ENCODE results near the gene SLC39A12. TPM values are rescaled to one million over a fixed set of nuclear protein-coding genes. Genes with fewer than 3 reads are reported as not detected.

Gene SLC39A12
- total RNA-seq, 2 donors from 2014 or later, result not detected

DNA sequence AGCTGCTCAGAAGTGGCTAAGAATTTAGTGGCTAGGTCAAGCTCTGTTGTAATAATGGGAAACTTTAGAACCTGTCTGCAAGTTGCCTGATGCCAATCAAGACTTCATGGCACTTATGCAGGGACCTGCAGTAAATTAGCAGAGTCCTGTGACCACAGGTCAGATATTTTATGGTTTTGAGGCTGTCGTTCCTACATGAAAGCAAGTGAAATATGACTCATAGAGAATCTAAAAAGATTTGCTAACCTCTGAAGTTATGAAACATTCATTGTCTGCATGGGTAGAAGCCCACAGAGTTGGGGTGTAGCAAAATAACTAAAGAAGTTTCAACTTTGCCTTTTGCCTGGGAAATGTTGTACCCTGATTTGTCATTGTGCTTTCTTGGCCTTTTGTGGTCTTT is 32.3 kb downstream of the SLC39A12 start:
- Mint-ChIP-seq H3K27ac (no peak overlapping the region), H3K27me3 (peaks cover 11% of the 10 kb centered on the region), H3K4me1 (no peaks in the 10 kb centered on the region), H3K36me3 (ENCODE audit: low read depth) (no peaks in the 10 kb centered on the region), H3K4me3 (no peak overlapping the region)
- no peak for DNase-seq
- no peaks in the 10 kb centered on the region for H3K9me3 ChIP-seq (ENCODE audit: control insufficient read depth, low read length, poor library complexity, severe bottlenecking)
- ATAC-seq, result no peak

DNA sequence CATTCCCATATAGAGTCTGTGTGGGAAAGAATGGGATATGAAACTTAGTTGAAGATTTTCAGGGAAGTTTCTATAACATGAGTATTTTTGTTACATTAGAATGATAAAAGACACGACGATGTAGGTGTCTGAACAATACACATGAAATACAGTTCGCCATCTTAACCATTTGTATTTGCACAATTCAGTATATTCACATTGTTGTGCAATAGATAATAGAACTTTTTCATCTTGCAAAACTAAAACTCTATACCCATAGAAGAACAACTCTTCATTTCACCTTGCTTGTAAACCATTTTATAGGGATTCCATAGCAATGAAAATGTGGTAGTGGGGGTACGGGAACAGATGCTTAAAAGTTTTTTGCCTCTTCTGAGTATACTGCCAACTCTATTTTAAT is 32.8 kb downstream of the SLC39A12 start:
- H3K9me3 ChIP-seq (ENCODE audit: control insufficient read depth, low read length, poor library complexity, severe bottlenecking), result no peaks in the 10 kb centered on the region
- H3K4me3 Mint-ChIP-seq, result no peak overlapping the region
- H3K27ac Mint-ChIP-seq, result no peak overlapping the region
- DNase-seq (no peak), ATAC-seq (no peak)
- peaks cover 11% of the 10 kb centered on the region for H3K27me3 Mint-ChIP-seq
- H3K36me3 Mint-ChIP-seq (ENCODE audit: low read depth), result no peaks in the 10 kb centered on the region
- no peaks in the 10 kb centered on the region for H3K4me1 Mint-ChIP-seq

DNA sequence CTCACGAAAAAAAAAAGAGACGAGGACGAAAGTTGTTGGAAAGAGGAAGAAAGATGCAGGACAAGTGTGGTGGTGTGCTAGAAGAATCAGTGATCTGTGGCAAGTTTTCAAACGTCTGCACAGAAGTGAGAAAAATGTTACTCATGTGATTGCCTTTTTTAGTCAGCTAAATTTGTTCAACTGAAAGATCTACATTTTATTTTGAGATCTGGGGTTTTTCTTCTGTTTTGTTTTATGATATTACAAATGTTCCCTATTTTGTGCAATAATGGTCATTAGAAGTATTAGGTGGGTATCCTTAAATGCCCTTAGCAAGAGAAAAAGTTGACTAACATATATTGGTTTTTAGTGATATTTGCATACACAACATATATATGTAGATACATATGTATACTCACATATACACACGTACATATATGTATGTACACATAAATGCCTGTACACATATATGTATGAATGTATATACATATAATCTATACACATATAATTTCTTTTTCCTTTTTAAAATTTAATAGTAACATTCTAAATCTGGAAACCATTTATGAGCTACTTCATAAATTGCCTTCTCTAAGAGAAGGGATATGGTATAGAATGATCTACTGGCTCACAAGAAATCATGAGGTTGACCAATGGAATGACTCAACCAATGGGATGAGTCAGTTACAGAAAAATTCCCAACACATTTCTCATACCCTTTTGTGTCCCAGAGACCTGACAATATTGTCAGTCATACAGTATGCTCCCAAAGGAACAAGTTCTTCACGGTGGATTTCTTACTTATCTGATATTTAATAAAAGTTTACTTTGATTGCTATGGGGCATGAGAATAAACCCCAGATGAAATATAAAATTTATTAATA is 38.4 kb downstream of the SLC39A12 start:
- DNase-seq (no peak), ATAC-seq (no peak)
- Mint-ChIP-seq H3K27me3 (peaks cover 5% of the 10 kb centered on the region), H3K4me3 (no peak overlapping the region), H3K36me3 (ENCODE audit: low read depth) (no peaks in the 10 kb centered on the region), H3K27ac (no peak overlapping the region), H3K4me1 (no peaks in the 10 kb centered on the region)
- H3K9me3 ChIP-seq (ENCODE audit: control insufficient read depth, low read length, poor library complexity, severe bottlenecking), result no peaks in the 10 kb centered on the region

DNA sequence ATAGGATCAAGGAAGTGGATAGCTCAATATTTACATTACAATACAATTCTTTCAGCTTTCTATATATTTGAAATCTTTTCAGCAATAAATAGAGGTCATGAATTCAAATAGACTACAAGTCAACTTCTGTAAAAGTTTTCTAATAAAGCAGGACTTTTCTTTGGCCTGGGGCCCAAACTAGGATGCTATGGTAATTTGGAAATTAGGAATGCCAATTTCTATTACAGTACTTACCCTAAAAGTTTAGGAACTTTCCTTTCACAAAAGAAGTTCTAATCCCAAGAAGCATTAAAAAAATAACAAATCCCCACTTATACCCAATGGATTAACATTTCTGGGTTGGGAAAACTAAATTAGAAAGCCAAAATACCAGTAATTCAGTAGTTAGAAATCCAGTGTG is 40.5 kb downstream of the SLC39A12 start:
- Mint-ChIP-seq H3K27me3 (peaks cover 5% of the 10 kb centered on the region), H3K4me3 (no peak overlapping the region), H3K36me3 (ENCODE audit: low read depth) (no peaks in the 10 kb centered on the region), H3K4me1 (no peaks in the 10 kb centered on the region), H3K27ac (no peak overlapping the region)
- H3K9me3 ChIP-seq (ENCODE audit: control insufficient read depth, low read length, poor library complexity, severe bottlenecking), result no peaks in the 10 kb centered on the region
- no peak for DNase-seq
- no peak for ATAC-seq

DNA sequence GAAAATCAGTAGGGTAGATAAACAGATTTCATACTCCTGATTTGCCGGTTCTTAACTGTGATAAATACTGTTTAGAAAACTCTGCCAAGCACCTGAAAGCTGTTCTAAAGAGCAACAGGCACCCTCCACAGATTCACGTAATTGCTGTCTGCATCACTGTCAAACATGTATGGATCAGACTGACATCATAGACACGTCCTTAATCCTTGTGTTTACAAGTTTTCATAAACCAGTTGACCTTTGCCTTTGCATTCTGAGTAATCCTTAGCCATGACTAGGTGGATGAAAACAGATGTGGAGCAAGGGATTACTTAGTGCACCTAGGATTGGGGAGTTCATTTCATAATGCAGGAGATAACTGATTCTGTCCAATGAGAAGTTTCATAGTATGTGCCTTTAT is 41.6 kb downstream of the SLC39A12 start:
- H3K36me3 Mint-ChIP-seq (ENCODE audit: low read depth), result no peaks in the 10 kb centered on the region
- no peaks in the 10 kb centered on the region for H3K27me3 Mint-ChIP-seq
- H3K27ac Mint-ChIP-seq, result no peak overlapping the region
- H3K9me3 ChIP-seq (ENCODE audit: control insufficient read depth, low read length, poor library complexity, severe bottlenecking), result no peaks in the 10 kb centered on the region
- H3K4me1 Mint-ChIP-seq, result no peaks in the 10 kb centered on the region
- no peak overlapping the region for H3K4me3 Mint-ChIP-seq
- ATAC-seq, result no peak
- no peak for DNase-seq

DNA sequence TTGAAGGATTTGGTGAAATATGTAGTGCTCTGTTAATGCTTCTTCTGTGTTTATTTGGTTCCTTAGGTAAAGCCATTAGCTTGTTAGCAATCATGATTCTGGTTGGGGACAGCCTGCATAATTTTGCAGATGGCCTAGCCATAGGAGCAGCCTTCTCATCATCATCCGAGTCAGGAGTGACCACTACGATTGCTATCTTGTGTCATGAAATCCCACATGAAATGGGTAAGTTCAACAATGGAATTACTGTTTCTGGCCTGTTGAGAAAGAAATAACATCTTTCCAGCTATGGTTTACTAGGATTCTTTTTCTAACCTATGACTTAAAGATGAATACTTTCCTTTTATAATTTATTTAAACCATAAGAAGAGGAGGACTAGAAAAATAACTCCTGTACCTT is 48.9 kb downstream of the SLC39A12 start:
- Mint-ChIP-seq H3K27ac (no peak overlapping the region), H3K36me3 (ENCODE audit: low read depth) (no peaks in the 10 kb centered on the region), H3K27me3 (no peaks in the 10 kb centered on the region), H3K4me1 (no peaks in the 10 kb centered on the region), H3K4me3 (no peak overlapping the region)
- DNase-seq (no peak), ATAC-seq (no peak)
- no peaks in the 10 kb centered on the region for H3K9me3 ChIP-seq (ENCODE audit: control insufficient read depth, low read length, poor library complexity, severe bottlenecking)

DNA sequence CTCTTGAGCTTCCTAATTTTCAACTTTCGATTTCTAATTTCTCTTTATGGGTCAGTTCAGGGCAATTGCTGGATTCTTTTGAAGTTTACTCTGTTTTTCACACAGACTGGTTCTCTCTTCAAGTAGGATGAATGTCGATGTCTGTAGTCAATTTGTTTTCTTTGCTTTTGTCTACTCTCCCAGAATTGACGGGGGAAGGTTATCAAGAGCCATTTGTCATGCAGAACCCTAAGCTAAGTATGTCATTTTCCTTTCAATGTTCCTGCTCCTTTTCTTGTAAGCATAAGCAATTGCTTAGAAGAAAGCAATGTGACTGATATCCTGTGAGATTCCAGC is 53.7 kb downstream of the SLC39A12 start:
- Mint-ChIP-seq H3K36me3 (ENCODE audit: low read depth) (no peaks in the 10 kb centered on the region), H3K27me3 (peaks cover 6% of the 10 kb centered on the region), H3K4me3 (no peak overlapping the region), H3K4me1 (no peaks in the 10 kb centered on the region), H3K27ac (no peak overlapping the region)
- ATAC-seq (no peak), DNase-seq (no peak)
- no peaks in the 10 kb centered on the region for H3K9me3 ChIP-seq (ENCODE audit: control insufficient read depth, low read length, poor library complexity, severe bottlenecking)

DNA sequence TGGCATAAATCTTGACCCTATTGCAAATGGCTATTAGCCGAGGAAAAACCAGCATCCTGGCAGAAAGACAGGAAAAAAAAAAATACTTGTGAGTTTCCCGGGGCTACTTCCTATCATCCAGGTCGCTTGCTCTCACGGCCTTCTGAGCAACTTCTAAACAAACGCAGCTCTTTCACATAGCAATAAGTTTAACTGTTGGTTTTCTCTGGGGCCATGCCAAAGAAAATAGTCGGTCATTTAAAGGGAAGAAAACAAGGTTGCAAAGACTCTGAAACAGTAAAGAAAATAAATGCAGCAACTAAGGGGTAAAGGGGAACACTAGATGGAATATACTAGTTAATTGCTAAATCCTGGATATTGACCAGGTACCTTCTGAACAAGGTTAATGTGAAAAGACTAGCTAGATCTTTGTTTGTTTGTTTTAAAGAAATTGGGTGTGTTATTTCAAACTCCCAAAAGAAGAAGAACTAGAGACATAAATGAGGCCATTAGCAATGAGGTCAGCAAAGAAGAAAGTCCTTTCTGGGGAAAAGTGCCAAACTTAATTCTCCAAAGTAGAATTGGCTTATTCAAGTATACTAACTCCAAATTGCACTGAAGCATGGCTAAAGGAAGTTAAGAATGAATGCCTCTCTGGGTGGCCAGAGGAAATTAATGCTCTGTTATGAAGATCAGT is 54.2 kb downstream of the SLC39A12 start:
- H3K4me1 Mint-ChIP-seq, result no peaks in the 10 kb centered on the region
- H3K9me3 ChIP-seq (ENCODE audit: control insufficient read depth, low read length, poor library complexity, severe bottlenecking), result no peaks in the 10 kb centered on the region
- H3K36me3 Mint-ChIP-seq (ENCODE audit: low read depth), result no peaks in the 10 kb centered on the region
- H3K27me3 Mint-ChIP-seq, result peaks cover 11% of the 10 kb centered on the region
- DNase-seq (no peak), ATAC-seq (no peak)
- no peak overlapping the region for H3K4me3 Mint-ChIP-seq
- H3K27ac Mint-ChIP-seq, result no peak overlapping the region

DNA sequence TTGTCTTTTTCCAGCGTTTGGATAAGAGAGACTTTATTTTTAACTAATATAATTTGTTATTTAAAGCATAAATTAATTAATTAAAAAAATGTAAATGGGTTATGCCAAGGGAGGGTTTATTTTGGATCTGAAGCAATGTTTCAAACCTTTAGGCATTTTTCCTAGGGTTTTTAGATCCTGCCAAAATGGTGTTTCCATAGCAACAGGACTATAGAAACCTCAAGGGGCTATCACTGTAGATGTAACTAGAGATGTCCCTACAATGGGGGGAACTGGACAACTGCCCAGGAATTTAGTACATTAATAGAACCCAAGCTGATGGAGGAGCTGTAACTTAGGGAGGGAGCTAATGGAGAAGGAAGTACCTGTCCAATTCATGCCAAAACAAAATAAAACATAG is 57.3 kb downstream of the SLC39A12 start:
- Mint-ChIP-seq H3K27ac (no peak overlapping the region), H3K4me3 (no peak overlapping the region), H3K4me1 (no peaks in the 10 kb centered on the region), H3K27me3 (peaks cover 14% of the 10 kb centered on the region), H3K36me3 (ENCODE audit: low read depth) (no peaks in the 10 kb centered on the region)
- no peak for DNase-seq
- ATAC-seq, result no peak
- no peaks in the 10 kb centered on the region for H3K9me3 ChIP-seq (ENCODE audit: control insufficient read depth, low read length, poor library complexity, severe bottlenecking)

DNA sequence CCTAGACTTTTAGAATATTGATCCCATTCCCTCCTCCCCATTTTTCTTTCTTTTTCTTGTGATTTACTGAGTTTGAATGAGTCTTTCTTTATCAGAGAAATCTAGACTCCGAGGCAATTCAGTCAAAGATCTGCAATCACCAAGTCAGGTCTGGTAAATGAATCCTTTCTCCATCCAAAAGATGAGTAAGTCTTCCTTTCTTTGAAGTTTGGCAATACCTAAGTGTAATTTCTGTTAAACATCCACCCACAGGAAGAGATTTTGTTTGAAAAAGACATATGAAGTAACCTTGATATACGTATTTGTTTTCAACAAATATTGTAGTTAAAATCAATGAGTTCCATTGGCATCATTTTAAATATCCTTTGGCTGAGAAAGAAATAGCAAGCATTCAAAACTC is 58.3 kb downstream of the SLC39A12 start:
- peaks cover 14% of the 10 kb centered on the region for H3K27me3 Mint-ChIP-seq
- no peaks in the 10 kb centered on the region for H3K36me3 Mint-ChIP-seq (ENCODE audit: low read depth)
- no peaks in the 10 kb centered on the region for H3K9me3 ChIP-seq (ENCODE audit: control insufficient read depth, low read length, poor library complexity, severe bottlenecking)
- no peak overlapping the region for H3K27ac Mint-ChIP-seq
- H3K4me3 Mint-ChIP-seq, result no peak overlapping the region
- DNase-seq (no peak), ATAC-seq (no peak)
- no peaks in the 10 kb centered on the region for H3K4me1 Mint-ChIP-seq

DNA sequence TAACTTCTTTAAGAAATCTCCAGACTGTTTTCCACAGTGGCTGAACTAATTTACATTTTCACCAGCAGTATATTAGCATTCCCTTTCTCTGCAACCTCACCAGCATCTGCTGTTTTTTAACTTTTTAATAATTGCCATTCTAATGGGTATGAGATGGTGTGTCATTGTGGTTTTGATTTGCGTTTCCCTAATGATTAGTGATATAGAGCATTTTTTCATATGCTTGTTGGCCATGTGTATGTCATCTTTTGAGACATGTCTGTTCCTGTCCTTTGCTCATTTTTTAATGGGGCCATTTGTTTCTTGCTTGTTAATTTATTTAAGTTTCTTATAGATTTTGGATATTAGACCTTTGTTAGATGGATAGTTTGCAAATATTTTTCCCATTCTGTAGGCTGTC is 68.8 kb downstream of the SLC39A12 start:
- H3K4me1 Mint-ChIP-seq, result no peaks in the 10 kb centered on the region
- no peaks in the 10 kb centered on the region for H3K27me3 Mint-ChIP-seq
- H3K27ac Mint-ChIP-seq, result no peak overlapping the region
- DNase-seq (no peak), ATAC-seq (no peak)
- H3K4me3 Mint-ChIP-seq, result no peak overlapping the region
- no peaks in the 10 kb centered on the region for H3K9me3 ChIP-seq (ENCODE audit: control insufficient read depth, low read length, poor library complexity, severe bottlenecking)
- no peaks in the 10 kb centered on the region for H3K36me3 Mint-ChIP-seq (ENCODE audit: low read depth)

DNA sequence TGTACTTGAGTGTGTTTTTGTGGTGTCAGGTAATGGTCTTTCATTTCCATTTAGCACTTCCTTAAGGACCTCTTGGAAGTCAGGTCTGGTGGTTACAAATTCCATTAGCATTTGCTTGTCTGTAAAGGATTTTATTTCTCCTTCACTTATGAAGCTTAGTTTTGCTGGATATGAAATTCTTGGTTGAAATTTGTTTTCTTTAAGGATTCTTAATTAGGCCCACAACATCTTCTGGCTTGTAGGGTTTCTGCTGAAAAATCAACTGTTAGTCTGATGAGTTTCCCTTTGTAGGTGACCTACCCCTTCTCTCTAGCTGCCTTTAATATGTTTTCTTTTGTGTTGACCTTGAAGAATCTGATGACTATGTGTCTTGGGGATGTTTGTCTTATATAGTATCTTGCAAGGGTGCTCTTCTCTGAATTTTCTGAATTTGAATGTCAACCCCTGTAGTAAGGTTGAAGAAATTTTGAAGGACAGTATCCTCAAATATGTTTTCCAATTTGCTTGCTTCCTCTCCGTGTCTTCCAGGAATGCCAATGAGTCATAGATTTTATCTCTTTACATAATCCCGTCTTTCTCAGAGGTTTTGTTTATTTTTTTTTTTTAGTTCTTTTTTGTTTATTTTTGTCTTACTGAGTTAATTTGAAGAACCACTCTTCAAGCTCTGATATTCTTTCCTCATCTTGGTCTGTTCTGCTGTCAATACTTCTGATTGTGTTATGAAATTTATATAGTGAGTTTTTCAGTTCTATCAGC is 70.2 kb downstream of the SLC39A12 start:
- Mint-ChIP-seq H3K36me3 (ENCODE audit: low read depth) (no peaks in the 10 kb centered on the region), H3K4me1 (no peaks in the 10 kb centered on the region), H3K4me3 (no peak overlapping the region), H3K27ac (no peak overlapping the region), H3K27me3 (no peaks in the 10 kb centered on the region)
- ATAC-seq, result no peak
- H3K9me3 ChIP-seq (ENCODE audit: control insufficient read depth, low read length, poor library complexity, severe bottlenecking), result no peaks in the 10 kb centered on the region
- no peak for DNase-seq

DNA sequence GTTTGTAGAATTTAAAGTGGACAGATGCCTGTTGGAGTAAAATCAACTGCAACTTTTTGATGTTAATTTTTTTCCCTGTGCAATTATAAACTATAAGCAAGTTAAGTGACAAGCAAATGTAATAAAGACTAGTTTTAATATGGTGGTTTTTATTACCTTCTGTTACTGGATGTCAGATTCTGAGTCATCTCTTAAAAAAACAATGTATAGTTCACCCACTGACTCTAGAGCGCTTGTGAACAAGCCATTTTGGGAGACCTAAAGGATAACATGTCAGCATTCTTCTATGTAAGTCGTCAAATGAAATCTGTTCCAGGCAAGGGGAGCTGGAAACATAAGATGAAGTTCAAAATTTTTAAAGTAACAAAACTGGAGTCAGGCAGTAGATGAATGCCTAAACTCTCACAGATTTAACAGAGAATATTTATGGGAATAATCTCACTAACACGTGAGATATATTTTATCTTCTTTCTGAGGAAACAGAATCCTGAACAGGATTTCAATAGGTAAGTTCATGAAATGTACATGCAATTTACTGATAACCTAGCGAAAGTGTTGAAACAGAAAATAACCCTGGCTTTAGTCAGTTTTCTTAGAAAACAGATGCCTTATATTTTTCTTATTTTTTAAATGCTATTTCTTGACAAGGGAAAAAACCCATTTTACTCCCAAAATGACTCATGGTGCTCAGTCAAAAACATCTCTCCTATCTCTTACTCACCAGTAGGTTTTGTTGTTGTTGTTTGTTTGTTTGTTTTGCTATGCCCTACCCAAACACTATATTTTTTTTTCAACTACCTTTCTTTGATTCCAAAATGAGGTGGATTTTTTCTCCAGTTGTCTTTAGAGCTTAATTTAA is 91.7 kb downstream of the SLC39A12 start:
- Mint-ChIP-seq H3K27ac (no peak overlapping the region), H3K27me3 (peaks cover 4% of the 10 kb centered on the region), H3K4me1 (no peaks in the 10 kb centered on the region), H3K4me3 (no peak overlapping the region), H3K36me3 (ENCODE audit: low read depth) (no peaks in the 10 kb centered on the region)
- no peaks in the 10 kb centered on the region for H3K9me3 ChIP-seq (ENCODE audit: control insufficient read depth, low read length, poor library complexity, severe bottlenecking)
- DNase-seq, result no peak
- no peak for ATAC-seq

Data from T-helper 17 cell (primary cell).